Karpas-422 (cell line): ENCODE results near the gene DPCD. TPM values are rescaled to one million over a fixed set of nuclear protein-coding genes. Genes with fewer than 3 reads are reported as not detected.

Experiments
- DNase-seq: peaks from one replicate; pipeline ENCODE4 v3.0.0-alpha.2; 2015
- H2AFZ ChIP-seq: fragments of 200-600 bp; sonication (generic); 2 replicates; pipeline ENCODE4 v1.6.1; 2014; ENCODE audit warnings: antibody characterized with exemption, low read length, mixed read lengths
- H3K27ac ChIP-seq: fragments of 200-600 bp; sonication (generic); 2 replicates; pipeline ENCODE4 v1.5.1; 2014; ENCODE audit warnings: mild to moderate bottlenecking, low read length, moderate library complexity
- H3K27me3 ChIP-seq: fragments of 200-600 bp; sonication (generic); 2 replicates; pipeline ENCODE4 v1.6.1; 2014; ENCODE audit warnings: low read length, mixed read lengths
- H3K36me3 ChIP-seq: fragments of 200-600 bp; sonication (generic); 2 replicates; pipeline ENCODE4 v1.6.1; 2014; ENCODE audit warnings: low read length, mixed read lengths; ENCODE audit not compliant: insufficient read depth
- H3K4me1 ChIP-seq: fragments of 200-600 bp; sonication (generic); 2 replicates; pipeline ENCODE4 v1.6.1; 2014; ENCODE audit warnings: mild to moderate bottlenecking, low read length, mixed read lengths
- H3K4me2 ChIP-seq: fragments of 200-600 bp; sonication (generic); 2 replicates; pipeline ENCODE4 v1.6.1; 2014; ENCODE audit warnings: low read length, low read depth, mild to moderate bottlenecking; ENCODE audit not compliant: poor library complexity, severe bottlenecking
- H3K4me3 ChIP-seq: fragments of 200-600 bp; sonication (generic); 2 replicates; pipeline ENCODE4 v1.5.1; 2014; ENCODE audit warnings: mild to moderate bottlenecking, antibody characterized with exemption, low read length, mixed read lengths
- H3K79me2 ChIP-seq: fragments of 200-600 bp; sonication (generic); 2 replicates; pipeline ENCODE4 v1.6.1; 2014; ENCODE audit warnings: mild to moderate bottlenecking, low read length, mixed read lengths
- H3K9ac ChIP-seq: fragments of 200-600 bp; sonication (generic); 2 replicates; pipeline ENCODE4 v1.6.0; 2014; ENCODE audit warnings: low read length
- H3K9me2 ChIP-seq: fragments of 200-600 bp; sonication (generic), shearing (Covaris generic); replicated peaks from 2 replicates; pipeline ENCODE4 v1.6.0; 2014; ENCODE audit warnings: mild to moderate bottlenecking, low read length, moderate library complexity; ENCODE audit not compliant: insufficient read depth
- H3K9me3 ChIP-seq: fragments of 300-700, 200-600 bp; sonication (generic); 2 replicates; pipeline ENCODE4 v1.6.1; 2014; ENCODE audit warnings: low read length, mixed read lengths
- H4K20me1 ChIP-seq: fragments of 200-600 bp; sonication (generic); 2 replicates; pipeline ENCODE4 v1.6.1; 2014; ENCODE audit warnings: mild to moderate bottlenecking, antibody characterized with exemption, low read length, low read depth; ENCODE audit not compliant: insufficient read depth
- total RNA-seq: library from RNA; depleted of rRNA; stranded (reverse); fragments of >200 nt; shearing (Covaris generic); gene quantifications from 2 replicates; pipeline ENCODE4 v1.2.3, GENCODE V29; 2014; ENCODE audit warnings: low replicate concordance

Gene DPCD
- total RNA-seq, 1 experiment from 2014 or later: 15.7 TPM

DNA sequence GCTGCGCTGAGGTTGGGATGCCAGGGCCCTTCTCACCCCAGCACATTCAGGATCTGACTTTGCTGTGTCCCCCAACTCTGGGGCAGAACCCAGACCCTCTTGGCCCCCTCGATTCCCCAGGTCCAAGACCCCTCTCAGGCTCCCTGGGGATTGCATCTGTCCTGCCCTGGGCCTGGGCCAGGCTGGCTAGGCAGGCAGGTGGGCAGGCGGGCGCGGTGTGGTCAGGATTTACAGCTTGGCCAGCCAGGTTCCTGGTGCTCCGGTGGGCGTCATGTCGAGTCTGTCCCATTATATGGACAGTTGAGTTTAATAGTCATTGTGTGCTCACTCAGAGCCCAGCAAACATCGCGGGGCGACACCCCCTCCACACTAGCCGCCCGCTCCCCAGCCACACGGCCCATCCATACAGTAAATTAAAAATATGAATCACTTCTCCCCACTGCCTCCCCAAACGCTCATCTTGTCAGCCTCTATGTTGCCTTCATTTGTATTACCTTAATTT is 23.6 kb upstream of the DPCD start:
- no peaks in the 10 kb centered on the region for H3K36me3 ChIP-seq
- no peak overlapping the region for H3K4me2 ChIP-seq
- no peak overlapping the region for H3K27ac ChIP-seq
- no peaks in the 10 kb centered on the region for H3K9me2 ChIP-seq
- H4K20me1 ChIP-seq: no peaks in the 10 kb centered on the region
- H3K9ac ChIP-seq: no peak overlapping the region
- H2AFZ ChIP-seq: no peak overlapping the region
- no peak overlapping the region for H3K4me3 ChIP-seq
- no peaks in the 10 kb centered on the region for H3K27me3 ChIP-seq
- H3K79me2 ChIP-seq: no peaks in the 10 kb centered on the region
- no peak for DNase-seq
- peaks cover 4% of the 10 kb centered on the region for H3K4me1 ChIP-seq
- no peaks in the 10 kb centered on the region for H3K9me3 ChIP-seq

- Histone ChIP-seq H3K9ac (no peak overlapping the region), H3K27ac (no peak overlapping the region), H3K9me2 (no peaks in the 10 kb centered on the region), H3K4me1 (peaks cover 9% of the 10 kb centered on the region), H3K9me3 (no peaks in the 10 kb centered on the region), H3K36me3 (no peaks in the 10 kb centered on the region), H3K27me3 (no peaks in the 10 kb centered on the region), H3K4me2 (no peak overlapping the region), H3K4me3 (no peak overlapping the region), H4K20me1 (no peaks in the 10 kb centered on the region), H2AFZ (no peak overlapping the region), H3K79me2 (no peaks in the 10 kb centered on the region)
- DNase-seq: no peak
These were observed 22.7 kb upstream of the DPCD start for GRCh38 chr10:101565370-101565900.

GRCh38 chr10:101565936-101566332 is 22.2 kb upstream of the DPCD start:
- Histone ChIP-seq H3K4me2 (no peak overlapping the region), H4K20me1 (no peaks in the 10 kb centered on the region), H3K4me3 (no peak overlapping the region), H3K9ac (no peak overlapping the region), H3K36me3 (no peaks in the 10 kb centered on the region), H3K79me2 (no peaks in the 10 kb centered on the region), H3K4me1 (peaks cover 9% of the 10 kb centered on the region), H3K27ac (no peak overlapping the region), H3K9me3 (no peaks in the 10 kb centered on the region), H2AFZ (no peak overlapping the region), H3K9me2 (no peaks in the 10 kb centered on the region), H3K27me3 (no peaks in the 10 kb centered on the region)
- DNase-seq: no peak

- H3K9ac ChIP-seq: no peak overlapping the region
- H3K79me2 ChIP-seq: no peaks in the 10 kb centered on the region
- H3K4me3 ChIP-seq: no peak overlapping the region
- H3K4me2 ChIP-seq: no peak overlapping the region
- no peak overlapping the region for H2AFZ ChIP-seq
- H4K20me1 ChIP-seq: no peaks in the 10 kb centered on the region
- H3K27ac ChIP-seq: no peak overlapping the region
- no peaks in the 10 kb centered on the region for H3K27me3 ChIP-seq
- peaks cover 6% of the 10 kb centered on the region for H3K4me1 ChIP-seq
- no peaks in the 10 kb centered on the region for H3K36me3 ChIP-seq
- no peaks in the 10 kb centered on the region for H3K9me3 ChIP-seq
- DNase-seq: no peak
- no peaks in the 10 kb centered on the region for H3K9me2 ChIP-seq
These were observed 21.6 kb upstream of the DPCD start for GRCh38 chr10:101566333-101567164.

DNA sequence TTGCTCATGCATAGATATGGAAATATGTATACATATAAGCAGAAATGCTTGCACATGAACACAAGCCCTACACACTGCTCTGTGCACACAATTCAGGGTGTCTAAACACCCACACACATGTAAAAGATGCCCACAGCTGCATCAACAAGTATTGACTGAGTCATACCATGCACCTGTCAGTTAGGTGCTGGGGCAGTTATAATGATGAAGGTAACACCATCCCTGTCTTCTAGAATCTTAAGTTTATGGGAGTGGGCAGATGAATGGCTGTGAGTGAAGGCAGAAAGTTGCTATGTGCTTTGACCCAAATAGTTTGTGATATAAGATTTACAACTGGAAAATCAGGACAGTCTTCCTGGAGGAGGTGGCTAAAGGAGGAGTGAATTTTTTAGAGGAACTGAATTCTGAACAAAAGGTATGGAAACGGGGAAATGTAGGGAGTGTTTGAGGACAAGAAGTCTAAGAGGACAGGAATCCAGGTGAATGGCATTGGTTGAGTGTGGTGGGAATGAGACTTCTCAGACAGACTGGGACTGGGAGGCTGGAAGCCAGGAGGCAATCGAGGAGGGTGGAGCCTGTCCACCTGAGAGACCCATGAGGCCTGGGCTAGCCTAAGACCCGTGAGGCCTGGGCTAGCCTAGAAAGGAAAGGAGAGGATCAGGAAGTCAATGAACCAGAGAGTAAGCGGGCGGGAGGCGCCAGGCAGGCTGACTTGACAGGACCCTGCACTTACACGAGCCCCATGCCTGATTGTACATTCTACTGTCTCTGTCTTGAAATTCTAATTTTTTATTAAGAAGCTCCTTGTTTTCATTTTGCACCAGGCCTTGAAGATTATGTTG is 20.7 kb upstream of the DPCD start:
- H2AFZ ChIP-seq: no peak overlapping the region
- no peak overlapping the region for H3K27ac ChIP-seq
- no peak overlapping the region for H3K4me2 ChIP-seq
- DNase-seq: no peak
- H3K79me2 ChIP-seq: no peaks in the 10 kb centered on the region
- no peaks in the 10 kb centered on the region for H3K9me3 ChIP-seq
- no peaks in the 10 kb centered on the region for H3K27me3 ChIP-seq
- H3K4me1 ChIP-seq: peaks cover 6% of the 10 kb centered on the region
- H4K20me1 ChIP-seq: no peaks in the 10 kb centered on the region
- no peak overlapping the region for H3K4me3 ChIP-seq
- no peak overlapping the region for H3K9ac ChIP-seq
- H3K36me3 ChIP-seq: no peaks in the 10 kb centered on the region
- no peaks in the 10 kb centered on the region for H3K9me2 ChIP-seq

- no peaks in the 10 kb centered on the region for H3K9me2 ChIP-seq
- no peaks in the 10 kb centered on the region for H3K27me3 ChIP-seq
- no peak overlapping the region for H3K27ac ChIP-seq
- H3K36me3 ChIP-seq: no peaks in the 10 kb centered on the region
- H4K20me1 ChIP-seq: no peaks in the 10 kb centered on the region
- H3K4me3 ChIP-seq: no peak overlapping the region
- peaks cover 6% of the 10 kb centered on the region for H3K4me1 ChIP-seq
- H3K9ac ChIP-seq: no peak overlapping the region
- no peak overlapping the region for H3K4me2 ChIP-seq
- DNase-seq: no peak
- H3K79me2 ChIP-seq: no peaks in the 10 kb centered on the region
- no peak overlapping the region for H2AFZ ChIP-seq
- no peaks in the 10 kb centered on the region for H3K9me3 ChIP-seq
These were observed 19.9 kb upstream of the DPCD start for GRCh38 chr10:101568054-101568745.

- peaks cover 6% of the 10 kb centered on the region for H3K4me1 ChIP-seq
- H3K9me3 ChIP-seq: no peaks in the 10 kb centered on the region
- H3K4me2 ChIP-seq: no peak overlapping the region
- H3K36me3 ChIP-seq: no peaks in the 10 kb centered on the region
- H3K79me2 ChIP-seq: no peaks in the 10 kb centered on the region
- no peaks in the 10 kb centered on the region for H3K27me3 ChIP-seq
- no peak overlapping the region for H3K9ac ChIP-seq
- no peaks in the 10 kb centered on the region for H4K20me1 ChIP-seq
- DNase-seq: no peak
- no peaks in the 10 kb centered on the region for H3K9me2 ChIP-seq
- H2AFZ ChIP-seq: no peak overlapping the region
- no peak overlapping the region for H3K4me3 ChIP-seq
- H3K27ac ChIP-seq: no peak overlapping the region
These were observed 18.8 kb upstream of the DPCD start for GRCh38 chr10:101569323-101569621.
